ENCODE measurements around the gene VSIG10. TPM values are rescaled to one million over a fixed set of nuclear protein-coding genes. Genes with fewer than 3 reads are reported as not detected.

The VSIG10 gene
- total and polyA plus RNA-seq, 7 donors: 4.8 to 13.9 (median 10.7) TPM

- H3K27me3 ChIP-seq (ENCODE audit: insufficient read depth in 3 of 3, low read length in 2 of 3): no peaks in the 10 kb centered on the region
- H3K27ac ChIP-seq: no peak overlapping the region
- no peak overlapping the region for H3K4me3 ChIP-seq
- no peaks in the 10 kb centered on the region for H3K9me3 ChIP-seq
- no peak for ATAC-seq
- TF ChIP-seq CTCF (IDR thresholded peaks at IDR 0.05): no peak
- no peaks in the 10 kb centered on the region for H3K4me1 ChIP-seq
- no peak for DNase-seq
- 77 to 84% (median 83%) methylated on average over 9 of the region's 9 CpGs for WGBS, 3 donors
- H3K36me3 ChIP-seq (ENCODE audit: insufficient read depth in 1 of 2, low read depth in 1 of 2): peaks cover 6 to 92% of the 10 kb centered on the region in 2 donors
- intact Hi-C loops (cut with DNase I): loop anchor here in 1 of 2 donors (10.0 kb wide), 1 partner anchor 271 kb away; no protein-coding TSS in a partner anchor
Measured at GRCh38 chr12:118145798-118146156, 42.0 kb upstream of the VSIG10 start.

GRCh38 chr12:118145113-118145797, 41.4 kb upstream of the VSIG10 start:
- Histone ChIP-seq H3K4me3 (no peak overlapping the region), H3K27ac (no peak overlapping the region), H3K9me3 (no peaks in the 10 kb centered on the region), H3K36me3 (ENCODE audit: insufficient read depth in 1 of 2, low read depth in 1 of 2) (peaks cover 7 to 92% of the 10 kb centered on the region in 2 donors), H3K4me1 (no peaks in the 10 kb centered on the region), H3K27me3 (ENCODE audit: insufficient read depth in 3 of 3, low read length in 2 of 3) (no peaks in the 10 kb centered on the region)
- 48 to 77% (median 49%) methylated on average over 7 of the region's 7 CpGs for WGBS, 3 donors
- ATAC-seq (peak in 3 of 4 donors; percentile 33 to 51 (median 34)), DNase-seq (no peak)
- no peak for TF ChIP-seq CTCF (IDR thresholded peaks at IDR 0.05)
- intact Hi-C loops (cut with DNase I): loop anchor here in 1 of 2 donors (10.0 kb wide), 1 partner anchor 270 kb away; no protein-coding TSS in a partner anchor

GRCh38 chr12:118144499-118144898, 40.7 kb upstream of the VSIG10 start:
- no peaks in the 10 kb centered on the region for H3K4me1 ChIP-seq
- no peak for TF ChIP-seq CTCF (IDR thresholded peaks at IDR 0.05)
- H3K27me3 ChIP-seq (ENCODE audit: insufficient read depth in 3 of 3, low read length in 2 of 3): no peaks in the 10 kb centered on the region
- no peak for DNase-seq
- 83 to 88% (median 86%) methylated on average over 13 of the region's 13 CpGs for WGBS, 3 donors
- H3K36me3 ChIP-seq (ENCODE audit: insufficient read depth in 1 of 2, low read depth in 1 of 2): peaks cover 9 to 92% of the 10 kb centered on the region in 2 donors
- intact Hi-C loops (cut with DNase I): loop anchor here in 1 of 2 donors (10.0 kb wide), 1 partner anchor 270 kb away; no protein-coding TSS in a partner anchor
- H3K27ac ChIP-seq: no peak overlapping the region
- H3K9me3 ChIP-seq: no peaks in the 10 kb centered on the region
- H3K4me3 ChIP-seq: no peak overlapping the region
- ATAC-seq: peak in 1 of 4 donors; percentile 21

GRCh38 chr12:118140825-118141224, 37.0 kb upstream of the VSIG10 start:
- WGBS, 3 donors: 95 to 96% (median 95%) methylated on average over 8 of the region's 8 CpGs
- DNase-seq: no peak
- no peak for TF ChIP-seq CTCF (IDR thresholded peaks at IDR 0.05)
- H3K4me1 ChIP-seq: peaks cover 8% of the 10 kb centered on the region
- peaks cover 12 to 80% of the 10 kb centered on the region in 2 donors for H3K36me3 ChIP-seq (ENCODE audit: insufficient read depth in 1 of 2, low read depth in 1 of 2)
- H3K27me3 ChIP-seq (ENCODE audit: insufficient read depth in 3 of 3, low read length in 2 of 3): no peaks in the 10 kb centered on the region
- H3K4me3 ChIP-seq: no peak overlapping the region
- no peak overlapping the region for H3K27ac ChIP-seq
- intact Hi-C loops (cut with DNase I): loop anchor here in 1 of 2 donors (10.0 kb wide), 1 partner anchor 266 kb away; no protein-coding TSS in a partner anchor
- no peaks in the 10 kb centered on the region for H3K9me3 ChIP-seq
- ATAC-seq: no peak

Measured in psoas muscle (tissue), 8 donors.